K562 (cell line): ENCODE results near the gene RBMS3. TPM values are rescaled to one million over a fixed set of nuclear protein-coding genes. Genes with fewer than 3 reads are reported as not detected.

Experiments
- ATAC-seq: fragments of 200-7000 bp; cut with Tn5 transposase; 3 replicates; pipeline ENCODE4 v1.9.1; 2020; ENCODE audit warnings: moderate library complexity
- BruUV-seq: library from RNA; stranded (reverse); fragments of 400-500 nt; replicated peaks from 2 replicates; lab custom pipeline; 2021; lab: Mats Ljungman, UMichigan
- CTCF ChIA-PET: fragments of 300-600 bp; formaldehyde crosslinking; extraction: SDS; loops from one replicate; lab custom pipeline; 2021; ENCODE audit warnings: low intra/inter-chr PET ratio; lab: Yijun Ruan, JAX
- POLR2A ChIA-PET: fragments of 300-600, 350-650 bp; sonication (Branson Sonifier 250); formaldehyde crosslinking; extraction: SDS; loops from one replicate; lab custom pipeline; 2021; ENCODE audit warnings: antibody characterized with exemption, inconsistent platforms; lab: Yijun Ruan, JAX
- DNase-seq, 4 experiments: peaks; one replicate each; pipeline versions ENCODE4 v3.0.0 to v3.0.0-alpha.2; 2011 to 2018; ENCODE audit warnings: low spot score in 3 of 4, mixed read lengths in 3 of 4; ENCODE audit errors: extremely low read depth in 1 of 4
- FAIRE-seq: peaks from 2 replicates; lab custom pipeline; 2011; peaks lifted over from hg19 to GRCh38; lab: Jason Lieb, UNC
- H2AFZ ChIP-seq: 2 replicates; pipeline ENCODE4 v1.6.0; 2011; ENCODE audit warnings: low read depth, low read length, control low read depth, inconsistent platforms
- H3K27ac ChIP-seq: fragments of 200-600 bp; 3 replicates; pipeline ENCODE4 v1.8.0; 2011; ENCODE audit warnings: low read depth, mild to moderate bottlenecking, control low read depth, inconsistent platforms, low read length, moderate library complexity, mixed read lengths; ENCODE audit errors: extremely low read depth
- H3K27me3 ChIP-seq, 2 experiments: fragments of 300-600 bp in 1 of 2; 2 replicates in 1 of 2; 3 replicates in 1 of 2; pipeline versions ENCODE4 v1.6.0 to v1.8.0; 2011; ENCODE audit warnings: inconsistent platforms in 2 of 2, low read length in 2 of 2, mild to moderate bottlenecking in 1 of 2, mixed read lengths in 1 of 2, moderate library complexity in 1 of 2; ENCODE audit not compliant: control insufficient read depth in 2 of 2, insufficient read depth in 2 of 2
- H3K36me3 ChIP-seq: fragments of 300-600 bp; 3 replicates; pipeline ENCODE4 v1.8.0; 2011; ENCODE audit warnings: mild to moderate bottlenecking, low read length, inconsistent platforms; ENCODE audit not compliant: control insufficient read depth, insufficient read depth
- H3K4me1 ChIP-seq, 2 experiments: fragments of 200-600 bp in 1 of 2; replicated peaks in 1 of 2; 2 replicates in 1 of 2; 3 replicates in 1 of 2; pipeline versions ENCODE4 v1.5.1 to v1.8.0; 2011; ENCODE audit warnings: inconsistent platforms in 2 of 2, low read length in 2 of 2, mild to moderate bottlenecking in 1 of 2, mixed read lengths in 1 of 2, moderate library complexity in 1 of 2; ENCODE audit not compliant: control insufficient read depth in 2 of 2, insufficient read depth in 2 of 2
- H3K4me2 ChIP-seq: 2 replicates; pipeline ENCODE4 v1.6.1; 2011; ENCODE audit warnings: low read length, control low read depth, inconsistent platforms, mixed read lengths; ENCODE audit not compliant: insufficient read depth
- H3K4me3 ChIP-seq: fragments of 200-600 bp; sonication (generic), shearing (Covaris generic); 2 replicates; pipeline ENCODE4 v1.5.1; 2016; ENCODE audit warnings: control low read depth, inconsistent platforms
- H3K79me2 ChIP-seq: fragments of 200-600 bp; 3 replicates; pipeline ENCODE4 v1.8.0; 2011; ENCODE audit warnings: low read length, inconsistent platforms; ENCODE audit not compliant: control insufficient read depth, insufficient read depth
- H3K9ac ChIP-seq, 2 experiments: 2 replicates each; pipeline versions ENCODE4 v1.6.0 to v1.6.1; 2011; ENCODE audit warnings: low read depth in 2 of 2, low read length in 2 of 2, control low read depth in 1 of 2, inconsistent platforms in 1 of 2, mild to moderate bottlenecking in 1 of 2, mixed read lengths in 1 of 2; ENCODE audit not compliant: insufficient read depth in 1 of 2
- H3K9me1 ChIP-seq: one replicate; pipeline ENCODE4 v1.6.0; 2011; ENCODE audit warnings: inconsistent platforms, mild to moderate bottlenecking, low read length, moderate library complexity; ENCODE audit not compliant: control insufficient read depth, insufficient read depth
- H3K9me3 ChIP-seq: replicated peaks from 2 replicates; pipeline ENCODE4 v1.5.1; 2011; ENCODE audit warnings: low read depth, low read length, inconsistent platforms; ENCODE audit not compliant: control insufficient read depth, insufficient read depth
- H4K20me1 ChIP-seq: replicated peaks from 2 replicates; pipeline ENCODE4 v1.6.1; 2011; ENCODE audit warnings: low read length, inconsistent platforms, mixed read lengths; ENCODE audit not compliant: control insufficient read depth, insufficient read depth
- BCOR ChIP-seq: fragments of 450-650 bp; IDR thresholded peaks from 2 replicates; pipeline ENCODE4 v1.6.1; 2016
- CREBBP ChIP-seq: IDR thresholded peaks from one replicate; pipeline ENCODE4 v1.6.1; 2012; ENCODE audit warnings: low read depth, mild to moderate bottlenecking, control low read depth, inconsistent platforms, low read length
- STAG1 ChIP-seq: sonication (generic); formaldehyde crosslinking; IDR thresholded peaks from 2 replicates; pipeline ENCODE4 v1.5.0; 2020; ENCODE audit warnings: missing genetic modification reagents, borderline replicate concordance
- TEAD1 ChIP-seq, 2 experiments: fragments of 450-650 bp in 1 of 2; sonication (generic) in 1 of 2; formaldehyde crosslinking; IDR thresholded peaks; 2 replicates each; pipeline versions ENCODE4 v1.4.0 to v1.8.0; 2020 to 2022; ENCODE audit warnings: mild to moderate bottlenecking in 2 of 2, missing genetic modification reagents in 1 of 2
- ZBED1 ChIP-seq: IDR thresholded peaks from 2 replicates; pipeline ENCODE4 v1.6.1; 2014
- ZNF184 ChIP-seq: sonication (generic); formaldehyde crosslinking; IDR thresholded peaks from 2 replicates; pipeline ENCODE4 v1.5.0; 2020; ENCODE audit warnings: missing genetic modification reagents
- ZNF232 ChIP-seq: sonication (generic); formaldehyde crosslinking; IDR thresholded peaks from 2 replicates; pipeline ENCODE4 v1.8.0; 2022; ENCODE audit warnings: mild to moderate bottlenecking, missing genetic modification reagents
- ZSCAN29 ChIP-seq: fragments of 450-650 bp; IDR thresholded peaks from 2 replicates; pipeline ENCODE4 v1.6.1; 2017
- WGBS: fragments of 100-300 bp; shearing (Covaris generic); methylation state at CpG from one replicate; pipeline ENCODE4 v1.1.6; 2016; ENCODE audit warnings: low coverage, mixed read lengths; ENCODE audit not compliant: insufficient coverage; ENCODE audit errors: missing lambda C conversion rate; 5-methylcytosine and 5-hydroxymethylcytosine counted together
- in situ Hi-C: fragments of 300-500 bp; cut with MboI; formaldehyde crosslinking; loops from 4 replicates; pipeline ENCODE4 v1.15.0; 2018; ENCODE audit warnings: inconsistent platforms, mixed read lengths
- intact Hi-C: fragments of 100-400 bp; cut with micrococcal nuclease; formaldehyde crosslinking; loops from 2 replicates; pipeline ENCODE4 v1.14.2; 2022
- polyA plus RNA-seq, 8 experiments: library from polyadenylated mRNA; depleted of rRNA in 4 of 8; stranded (reverse) in 5 of 8; unstranded in 3 of 8; fragments of >200 nt; fragmentation: Nextera tagmentation in 2 of 8; fragmentation: Illumina TruSeq in 1 of 8; extraction: Ambion mirVana in 2 of 8; extraction: Trizol in 1 of 8; gene quantifications; 2 replicates each; pipeline versions ENCODE4 v1.2.1 to v1.2.3, GENCODE V29; 2011 to 2014; ENCODE audit warnings: inconsistent platforms in 1 of 8, missing spikeins in 1 of 8
- total RNA-seq, 7 experiments: library from RNA; depleted of rRNA in 6 of 7; stranded (reverse); fragments of >200 nt in 6 of 7; fragmentation: Illumina TruSeq in 2 of 7; extraction: Trizol in 2 of 7; gene quantifications; 2 replicates each; pipeline versions ENCODE4 v1.2.1 to v1.2.3, GENCODE V29; 2011 to 2021; ENCODE audit warnings: low replicate concordance in 1 of 7

Gene RBMS3
- total and polyA plus RNA-seq, 9 of the 15 experiments (the other 6 are each of a cell fraction or from before 2014, with no cell fraction given): 0.20 TPM; not detected in 8

DNA sequence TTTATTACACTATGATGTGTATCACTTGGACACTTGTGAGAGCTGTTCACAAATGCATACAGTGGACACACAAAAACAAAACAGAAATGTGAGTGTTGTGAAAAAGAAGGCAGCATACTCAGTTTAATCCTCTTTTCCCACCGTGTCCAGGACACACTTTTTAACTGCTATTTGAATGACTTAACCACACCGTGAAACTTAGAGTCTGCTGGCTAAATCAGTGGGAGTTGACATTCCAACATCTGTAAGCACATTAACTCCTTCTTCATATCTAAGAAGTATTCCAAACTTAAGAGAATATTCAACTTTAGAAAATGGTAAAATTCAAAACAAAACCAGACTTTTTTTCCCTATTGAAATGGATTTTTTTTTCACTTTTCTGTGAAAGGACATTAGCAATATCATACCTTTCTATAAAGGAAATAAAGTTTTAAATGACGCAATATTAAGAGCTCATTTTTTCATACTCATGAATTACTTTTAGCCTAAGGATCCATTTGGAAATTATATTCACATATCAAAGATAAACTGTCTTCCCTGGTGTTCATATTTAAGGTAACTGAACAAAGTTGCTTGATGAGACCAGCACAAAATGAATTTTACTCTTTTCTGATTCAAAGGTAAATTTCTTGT lies 316.6 kb downstream of the RBMS3 start (continued):
- TF ChIP-seq ZNF184 (CRISPR knock-in tag) (no peak), CREBBP (no peak), BCOR (no peak)

DNA sequence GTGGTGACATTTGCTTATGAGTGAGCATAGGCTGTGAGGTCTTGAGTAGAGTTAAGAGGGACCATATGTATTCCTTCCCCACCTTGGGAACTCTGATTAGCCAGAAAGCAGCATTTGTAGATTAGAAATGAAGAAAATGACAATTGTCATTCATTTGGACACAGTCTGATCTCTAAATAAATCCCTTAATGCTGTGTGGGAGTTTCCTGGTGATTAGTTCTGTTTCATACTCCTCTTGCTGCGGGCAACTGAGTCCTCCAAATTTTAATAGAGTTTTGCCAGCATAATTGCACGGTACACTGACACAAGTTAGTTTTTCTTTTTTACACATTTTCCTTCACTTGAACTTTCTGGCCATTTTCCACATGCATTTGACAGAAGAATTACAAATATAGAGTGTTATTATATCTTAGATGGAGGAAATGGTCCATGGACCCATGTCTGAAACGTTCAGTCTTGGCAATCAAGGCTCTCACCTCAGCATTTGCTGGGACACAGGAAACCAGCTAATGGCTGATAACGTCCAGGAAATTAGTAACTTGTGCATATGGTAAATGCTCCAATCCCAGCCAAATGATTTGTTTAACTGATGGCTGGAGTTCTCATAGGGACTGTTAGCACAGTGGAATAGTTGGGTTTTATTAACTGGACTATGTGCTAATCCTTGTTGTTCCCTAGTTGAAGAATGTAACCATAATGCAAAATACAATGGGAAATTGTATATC lies 321.2 kb downstream of the RBMS3 start:
- ChIA-PET CTCF (no interaction called here), POLR2A (no interaction called here)
- in situ Hi-C loops: no loop called here
- no TSS peak for BruUV-seq
- H3K79me2 ChIP-seq: no peaks in the 10 kb centered on the region
- 2% methylated on average over 4 of the region's 4 CpGs for WGBS
- intact Hi-C loops: no loop called here
- H3K9ac ChIP-seq: no peak overlapping the region
- DNase-seq: no peak
- no peak overlapping the region for H3K4me3 ChIP-seq
- no peaks in the 10 kb centered on the region for H3K4me1 ChIP-seq
- H3K9me1 ChIP-seq: no peaks in the 10 kb centered on the region
- no peaks in the 10 kb centered on the region for H3K36me3 ChIP-seq
- no peak overlapping the region for H3K27ac ChIP-seq
- H2AFZ ChIP-seq: no peak overlapping the region
- ATAC-seq: no peak
- H3K9me3 ChIP-seq: peaks cover 2% of the 10 kb centered on the region
- FAIRE-seq: peak; percentile 26
- no peak overlapping the region for H3K4me2 ChIP-seq
- no peaks in the 10 kb centered on the region for H4K20me1 ChIP-seq
- TF ChIP-seq ZSCAN29 (no peak), ZNF232 (CRISPR knock-in tag) (no peak), STAG1 (CRISPR knock-in tag) (no peak), ZBED1 (no peak), TEAD1 (CRISPR knock-in tag; IDR thresholded peaks at IDR 0.05) (no peak)
- H3K27me3 ChIP-seq: no peaks in the 10 kb centered on the region
